ENCODE data around the gene BMPR1A. TPM values are rescaled to one million over a fixed set of nuclear protein-coding genes. Genes with fewer than 3 reads are reported as not detected.

Gene BMPR1A
- total and polyA plus RNA-seq, 4 donors = 2.2 to 16.0 (median 8.9) TPM

GRCh38 chr10:86963341-86963919, 207.0 kb downstream of the BMPR1A start:
- DNase-seq (ENCODE audit: low spot score) = no peak

More at GRCh38 chr10:86963341-86963919, 207.0 kb downstream of the BMPR1A start:
- Histone ChIP-seq H3K9me3 (ENCODE audit: control insufficient read depth in 4 of 4, low read length in 3 of 4) (no peaks in the 10 kb centered on the region), H3K4me1 (ENCODE audit: control insufficient read depth in 4 of 4, insufficient read depth in 4 of 4, low read length in 3 of 4) (peaks cover under 1 to 25% (median 8%) of the 10 kb centered on the region in 4 donors), H3K27me3 (ENCODE audit: control insufficient read depth in 4 of 4, insufficient read depth in 4 of 4, low read length in 3 of 4) (no peaks in the 10 kb centered on the region), H3K4me3 (ENCODE audit: low read depth in 1 of 3, low read length in 3 of 3) (no peak overlapping the region), H3K9ac (ENCODE audit: low read depth in 1 of 2, low read length in 2 of 2) (no peak overlapping the region), H3K27ac (ENCODE audit: low read depth in 1 of 2, low read length in 2 of 2) (no peak overlapping the region), H3K36me3 (ENCODE audit: control insufficient read depth in 4 of 4, insufficient read depth in 3 of 4, low read depth in 1 of 4, low read length in 3 of 4) (no peaks in the 10 kb centered on the region)
- TF ChIP-seq FOXA2 (IDR thresholded peaks at IDR 0.05) (no peak), FOXA1 (IDR thresholded peaks at IDR 0.05) (no peak), HNF4A (conservative IDR thresholded peaks at IDR 0.05) (no peak), EGR1 (IDR thresholded peaks at IDR 0.05; ENCODE audit: low read depth in 2 of 2) (no peak), NR2F2 (IDR thresholded peaks at IDR 0.05) (no peak), SP1 (IDR thresholded peaks at IDR 0.05) (no peak), ATF3 (IDR thresholded peaks at IDR 0.05) (no peak), YY1 (IDR thresholded peaks at IDR 0.05) (no peak), RXRA (IDR thresholded peaks at IDR 0.05) (no peak), JUND (IDR thresholded peaks at IDR 0.05) (no peak), TAF1 (conservative IDR thresholded peaks at IDR 0.05) (no peak), ZBTB33 (IDR thresholded peaks at IDR 0.05) (no peak), REST (IDR thresholded peaks at IDR 0.05) (no peak), CTCF (IDR thresholded peaks at IDR 0.05; ENCODE audit: low read depth, low read length, missing input control) (no peak), MAX (IDR thresholded peaks at IDR 0.05) (no peak), GABPA (IDR thresholded peaks at IDR 0.05 in 1 of 2, conservative IDR thresholded peaks at IDR 0.05 in 1 of 2) (no peak), RAD21 (IDR thresholded peaks at IDR 0.05) (no peak)
- WGBS = 96% methylated on average over 12 of the region's 12 CpGs
